Breast epithelium (tissue), 4 donors: Measurements from ENCODE around the gene CDR2L. TPM values are rescaled to one million over a fixed set of nuclear protein-coding genes. Genes with fewer than 3 reads are reported as not detected.

Source experiments
- DNase-seq, 2 donors: peaks; one replicate each; pipeline ENCODE4 v3.0.0-alpha.2; 2019; ENCODE audit warnings: low spot score in 2 of 2
- H3K27ac ChIP-seq, 2 donors: fragments of 200-600 bp; sonication (generic) in 1 of 2; one replicate each; pipeline ENCODE4 v1.5.1; 2016 to 2019; ENCODE audit warnings: mild to moderate bottlenecking in 1 of 2
- H3K27me3 ChIP-seq, 2 donors: fragments of 200-600 bp; sonication (generic) in 1 of 2; one replicate each; pipeline versions ENCODE4 v1.5.1 to v1.6.0; 2017 to 2019; ENCODE audit warnings: control low read depth in 1 of 2, mild to moderate bottlenecking in 1 of 2
- H3K36me3 ChIP-seq: fragments of 200-600 bp; one replicate; pipeline ENCODE4 v1.5.1; 2019
- H3K4me1 ChIP-seq, 2 donors: fragments of 200-600 bp; sonication (generic); one replicate each; pipeline ENCODE4 v1.5.1; 2016 to 2019; ENCODE audit warnings: control low read depth in 1 of 2
- H3K4me3 ChIP-seq, 3 donors: fragments of 200-600 bp; sonication (generic); 1 replicate in 2 of 3; 2 replicates in 1 of 3; pipeline ENCODE4 v1.5.1; 2016 to 2019; ENCODE audit warnings: mild to moderate bottlenecking in 3 of 3, moderate library complexity in 2 of 3
- H3K9me3 ChIP-seq, 2 donors: fragments of 200-600 bp; sonication (generic) in 1 of 2; one replicate each; pipeline ENCODE4 v1.5.1; 2016 to 2019; ENCODE audit warnings: control low read depth in 1 of 2
- CTCF ChIP-seq, 3 donors: fragments of 450-650 bp; IDR thresholded peaks; one replicate each; pipeline ENCODE4 v1.5.1; 2016 to 2017; ENCODE audit warnings: antibody characterized with exemption in 3 of 3, mild to moderate bottlenecking in 3 of 3, moderate library complexity in 3 of 3
- POLR2A ChIP-seq: fragments of 450-650 bp; IDR thresholded peaks from one replicate; pipeline ENCODE4 v1.6.1; 2016; ENCODE audit warnings: antibody characterized with exemption, mild to moderate bottlenecking, moderate library complexity
- POLR2AphosphoS5 ChIP-seq, 3 donors: sonication (generic); formaldehyde crosslinking; IDR thresholded peaks; one replicate each; pipeline ENCODE4 v1.6.1; 2017; ENCODE audit warnings: antibody characterized with exemption in 3 of 3
- intact Hi-C: fragments of 100-400 bp; cut with DNase I; formaldehyde crosslinking; loops from one replicate; pipeline ENCODE4 v1.15.1; 2023; ENCODE audit warnings: low total_unique reads
- total RNA-seq, 3 donors: library from RNA; depleted of rRNA; stranded (reverse); fragments of >200 nt; gene quantifications; one replicate each; pipeline ENCODE4 v1.1.0, GENCODE V29; 2016

CDR2L gene
- total RNA-seq, 3 donors from 2014 or later = 8.0 to 13.1 (median 9.2) TPM

- TF ChIP-seq CTCF (IDR thresholded peaks at IDR 0.05) (no peak), POLR2A (no peak), POLR2AphosphoS5 (IDR thresholded peaks at IDR 0.05) (no peak)
- DNase-seq = no peak
- no peak overlapping the region for H3K4me3 ChIP-seq
- H3K9me3 ChIP-seq = no peaks in the 10 kb centered on the region
- H3K4me1 ChIP-seq = no peaks in the 10 kb centered on the region
- intact Hi-C loops = no loop called here
- peaks cover 0 to 17% of the 10 kb centered on the region in 2 donors for H3K27me3 ChIP-seq
- no peaks in the 10 kb centered on the region for H3K36me3 ChIP-seq
- no peak overlapping the region for H3K27ac ChIP-seq
These were observed 43.5 kb upstream of the CDR2L start for GRCh38 chr17:74943808-74944522.

GRCh38 chr17:74945543-74945942, 41.9 kb upstream of the CDR2L start:
- Histone ChIP-seq H3K4me3 (no peak overlapping the region), H3K27ac (no peak overlapping the region), H3K4me1 (no peaks in the 10 kb centered on the region), H3K27me3 (peaks cover 0 to 17% of the 10 kb centered on the region in 2 donors), H3K36me3 (no peaks in the 10 kb centered on the region), H3K9me3 (no peaks in the 10 kb centered on the region)
- intact Hi-C loops = no loop called here
- no peak for DNase-seq
- TF ChIP-seq POLR2A (no peak), POLR2AphosphoS5 (IDR thresholded peaks at IDR 0.05) (no peak), CTCF (IDR thresholded peaks at IDR 0.05) (no peak)

GRCh38 chr17:74946641-74947040, 40.8 kb upstream of the CDR2L start:
- Histone ChIP-seq H3K27ac (no peak overlapping the region), H3K27me3 (peaks cover 0 to 11% of the 10 kb centered on the region in 2 donors), H3K4me3 (no peak overlapping the region), H3K36me3 (no peaks in the 10 kb centered on the region), H3K9me3 (no peaks in the 10 kb centered on the region), H3K4me1 (no peaks in the 10 kb centered on the region)
- TF ChIP-seq POLR2A = no peak
- TF ChIP-seq CTCF (IDR thresholded peaks at IDR 0.05) = no peak
- TF ChIP-seq POLR2AphosphoS5 (IDR thresholded peaks at IDR 0.05) = no peak
- intact Hi-C loops = no loop called here
- DNase-seq = no peak

GRCh38 chr17:74947041-74947754, 40.2 kb upstream of the CDR2L start:
- TF ChIP-seq POLR2A (no peak), POLR2AphosphoS5 (IDR thresholded peaks at IDR 0.05) (no peak), CTCF (IDR thresholded peaks at IDR 0.05) (no peak)
- no peak overlapping the region for H3K4me3 ChIP-seq
- no peaks in the 10 kb centered on the region for H3K36me3 ChIP-seq
- H3K4me1 ChIP-seq = no peaks in the 10 kb centered on the region
- intact Hi-C loops = no loop called here
- no peak for DNase-seq
- no peaks in the 10 kb centered on the region for H3K9me3 ChIP-seq
- no peak overlapping the region for H3K27ac ChIP-seq
- peaks cover 0 to 5% of the 10 kb centered on the region in 2 donors for H3K27me3 ChIP-seq

GRCh38 chr17:74949455-74950115, 37.8 kb upstream of the CDR2L start:
- Histone ChIP-seq H3K36me3 (no peaks in the 10 kb centered on the region), H3K9me3 (no peaks in the 10 kb centered on the region), H3K4me1 (no peaks in the 10 kb centered on the region), H3K27ac (no peak overlapping the region), H3K4me3 (no peak overlapping the region), H3K27me3 (no peaks in the 10 kb centered on the region)
- DNase-seq = no peak
- intact Hi-C loops = no loop called here
- no peak for TF ChIP-seq POLR2A
- no peak for TF ChIP-seq CTCF (IDR thresholded peaks at IDR 0.05)
